SK-N-SH (cell line): Measurements from ENCODE around the gene NKAIN1. TPM values are rescaled to one million over a fixed set of nuclear protein-coding genes. Genes with fewer than 3 reads are reported as not detected.
A peak's percentile ranks its signal among the peaks of the same experiment; 100 is the strongest.

ENCODE experiments used
- CTCF ChIA-PET: fragments of 300-600, 350-600 bp; formaldehyde crosslinking; extraction: SDS; loops from one replicate; lab custom pipeline; 2021; lab: Yijun Ruan, JAX
- POLR2A ChIA-PET: fragments of 350-600 bp; sonication (Branson Sonifier 250); formaldehyde crosslinking; extraction: SDS; loops from one replicate; lab custom pipeline; 2020; ENCODE audit warnings: antibody characterized with exemption, inconsistent platforms; lab: Yijun Ruan, JAX
- DNase-seq: peaks from one replicate; pipeline ENCODE4 v3.0.0; 2012
- H2AFZ ChIP-seq: fragments of 200-600 bp; sonication (generic); 2 replicates; pipeline ENCODE4 v1.8.1; 2016; ENCODE audit warnings: antibody characterized with exemption, mild to moderate bottlenecking, low read depth
- H3F3A ChIP-seq: fragments of 200-600 bp; sonication (generic); replicated peaks from 2 replicates; pipeline ENCODE3; 2016; ENCODE audit warnings: antibody characterized with exemption, mild to moderate bottlenecking; ENCODE audit not compliant: insufficient read depth
- H3K27ac ChIP-seq, 2 experiments: fragments of 200-500 bp in 1 of 2; fragments of 200-600 bp in 1 of 2; sonication (Bioruptor generic) in 1 of 2; sonication (generic), shearing (Covaris generic) in 1 of 2; 2 replicates each; pipeline versions ENCODE4 v1.5.1 to v1.6.1; 2014 to 2016; ENCODE audit warnings: low read depth in 2 of 2, inconsistent platforms in 1 of 2, low read length in 1 of 2, mild to moderate bottlenecking in 1 of 2, mixed read lengths in 1 of 2
- H3K27me3 ChIP-seq: fragments of 200-600 bp; sonication (generic), shearing (Covaris generic); 2 replicates; pipeline ENCODE4 v1.6.1; 2016; ENCODE audit warnings: mixed run types; ENCODE audit not compliant: insufficient read depth
- H3K36me3 ChIP-seq, 2 experiments: fragments of 200-500 bp in 1 of 2; fragments of 200-600 bp in 1 of 2; sonication (Bioruptor generic) in 1 of 2; sonication (generic) in 1 of 2; replicated peaks in 1 of 2; 2 replicates each; pipeline versions ENCODE3 to v1.5.1; 2014 to 2016; ENCODE audit warnings: low read length in 1 of 2, mild to moderate bottlenecking in 1 of 2; ENCODE audit not compliant: insufficient read depth in 2 of 2, control insufficient read depth in 1 of 2
- H3K4me1 ChIP-seq, 2 experiments: fragments of 200-500 bp in 1 of 2; fragments of 200-600 bp in 1 of 2; sonication (Bioruptor generic) in 1 of 2; sonication (generic), shearing (Covaris generic) in 1 of 2; 2 replicates each; pipeline versions ENCODE4 v1.5.1 to v1.6.1; 2014 to 2016; ENCODE audit warnings: low read depth in 1 of 2, low read length in 1 of 2, mixed run types in 1 of 2; ENCODE audit not compliant: insufficient read depth in 2 of 2, control insufficient read depth in 1 of 2
- H3K4me2 ChIP-seq: fragments of 200-600 bp; sonication (generic), shearing (Covaris generic); 2 replicates; pipeline ENCODE4 v1.6.1; 2017; ENCODE audit warnings: mixed run types
- H3K4me3 ChIP-seq, 2 experiments: fragments of 200-500 bp in 1 of 2; fragments of 200-600 bp in 1 of 2; sonication (Bioruptor generic) in 1 of 2; sonication (generic), shearing (Covaris generic) in 1 of 2; 2 replicates each; pipeline versions ENCODE4 v1.5.1 to v1.8.1; 2014 to 2016; ENCODE audit warnings: low read depth in 2 of 2, inconsistent platforms in 1 of 2, low read length in 1 of 2, mild to moderate bottlenecking in 1 of 2, mixed read lengths in 1 of 2, moderate library complexity in 1 of 2
- H3K79me2 ChIP-seq: fragments of 200-600 bp; sonication (generic); 2 replicates; pipeline ENCODE4 v1.8.1; 2017; ENCODE audit warnings: mild to moderate bottlenecking; ENCODE audit not compliant: insufficient read depth
- H3K9ac ChIP-seq: fragments of 200-600 bp; sonication (generic); 2 replicates; pipeline ENCODE4 v1.6.1; 2017; ENCODE audit warnings: mixed run types
- H3K9me2 ChIP-seq: fragments of 200-600 bp; sonication (generic); 2 replicates; pipeline ENCODE4 v1.6.1; 2017; ENCODE audit warnings: mixed run types
- H3K9me3 ChIP-seq: fragments of 200-600 bp; sonication (generic); 2 replicates; pipeline ENCODE4 v1.6.1; 2017; ENCODE audit warnings: mixed run types, mild to moderate bottlenecking, moderate library complexity
- H4K20me1 ChIP-seq: fragments of 200-600 bp; sonication (generic); 2 replicates; pipeline ENCODE4 v1.6.1; 2017; ENCODE audit warnings: mild to moderate bottlenecking, mixed run types; ENCODE audit not compliant: insufficient read depth
- ELF1 ChIP-seq: IDR thresholded peaks from 2 replicates; pipeline ENCODE4 v1.4.0; 2012
- EP300 ChIP-seq, 2 experiments: IDR thresholded peaks; 2 replicates each; pipeline versions ENCODE4 v1.4.0 to v1.6.1; 2012; ENCODE audit warnings: borderline replicate concordance in 1 of 2, low read depth in 1 of 2, low read length in 1 of 2
- FOSL2 ChIP-seq: IDR thresholded peaks from 2 replicates; pipeline ENCODE4 v1.4.0; 2012; ENCODE audit warnings: low read depth, mild to moderate bottlenecking, moderate library complexity, borderline replicate concordance
- FOXJ3 ChIP-seq: sonication (generic); formaldehyde crosslinking; IDR thresholded peaks from 2 replicates; pipeline ENCODE4 v1.5.1; 2020; ENCODE audit warnings: mild to moderate bottlenecking, missing genetic modification reagents
- MAX ChIP-seq: IDR thresholded peaks from 2 replicates; pipeline ENCODE4 v1.4.0; 2012; ENCODE audit warnings: low read depth
- MEF2A ChIP-seq: IDR thresholded peaks from 2 replicates; pipeline ENCODE4 v1.4.0; 2012; ENCODE audit warnings: low read depth, borderline replicate concordance
- MXI1 ChIP-seq: IDR thresholded peaks from 2 replicates; pipeline ENCODE4 v1.6.1; 2012; ENCODE audit warnings: mild to moderate bottlenecking, low read depth, low read length, improper control_type of control experiment
- POLR2AphosphoS5 ChIP-seq: IDR thresholded peaks from 2 replicates; pipeline ENCODE4 v1.6.1; 2012; ENCODE audit warnings: low read depth, low read length
- RAD21 ChIP-seq: IDR thresholded peaks from 2 replicates; pipeline ENCODE4 v1.6.1; 2012; ENCODE audit warnings: mild to moderate bottlenecking, low read length
- REST ChIP-seq: IDR thresholded peaks from 2 replicates; pipeline ENCODE4 v1.6.1; 2012; ENCODE audit warnings: mild to moderate bottlenecking, low read depth, low read length, moderate library complexity
- TEAD4 ChIP-seq: IDR thresholded peaks from 2 replicates; pipeline ENCODE4 v1.4.0; 2012; ENCODE audit warnings: mild to moderate bottlenecking, borderline replicate concordance; ENCODE audit not compliant: insufficient read depth
- USF1 ChIP-seq: IDR thresholded peaks from 2 replicates; pipeline ENCODE4 v1.4.0; 2012; ENCODE audit warnings: low read depth, borderline replicate concordance
- USF2 ChIP-seq: fragments of 150-350 bp; IDR thresholded peaks from 2 replicates; pipeline ENCODE4 v1.6.1; 2017; ENCODE audit warnings: antibody characterized with exemption, low read length, low read depth, borderline replicate concordance
- WGBS: methylation state at CpG from one replicate; pipeline ENCODE4 v1.1.6; 2017; ENCODE audit warnings: low lambda C conversion rate; 5-methylcytosine and 5-hydroxymethylcytosine counted together
- polyA plus RNA-seq, 3 experiments: library from polyadenylated mRNA; depleted of rRNA; stranded (reverse); fragments of >200 nt; gene quantifications; 2 replicates each; pipeline ENCODE4 v1.2.3, GENCODE V29; 2012
- TF ChIP-seq, protein P1 (sequence below): IDR thresholded peaks from 2 replicates; pipeline ENCODE4; 2012
- TF ChIP-seq, protein P2 (sequence below): fragments of 200-600 bp; sonication (generic); IDR thresholded peaks from 2 replicates; pipeline ENCODE4 v1.6.1; 2017; ENCODE audit warnings: antibody characterized with exemption, mild to moderate bottlenecking, moderate library complexity

Gene NKAIN1
- 0.54 and 0.96 TPM in 2 replicates for polyA plus RNA-seq (2012; rRNA removed)
- polyA plus RNA-seq (2012; cell fraction: cytosol; rRNA removed) = 0.58 and 1.3 TPM in 2 replicates
- polyA plus RNA-seq (2012; cell fraction: nucleus; rRNA removed) = 0.22 and 0.32 TPM in 2 replicates

DNA sequence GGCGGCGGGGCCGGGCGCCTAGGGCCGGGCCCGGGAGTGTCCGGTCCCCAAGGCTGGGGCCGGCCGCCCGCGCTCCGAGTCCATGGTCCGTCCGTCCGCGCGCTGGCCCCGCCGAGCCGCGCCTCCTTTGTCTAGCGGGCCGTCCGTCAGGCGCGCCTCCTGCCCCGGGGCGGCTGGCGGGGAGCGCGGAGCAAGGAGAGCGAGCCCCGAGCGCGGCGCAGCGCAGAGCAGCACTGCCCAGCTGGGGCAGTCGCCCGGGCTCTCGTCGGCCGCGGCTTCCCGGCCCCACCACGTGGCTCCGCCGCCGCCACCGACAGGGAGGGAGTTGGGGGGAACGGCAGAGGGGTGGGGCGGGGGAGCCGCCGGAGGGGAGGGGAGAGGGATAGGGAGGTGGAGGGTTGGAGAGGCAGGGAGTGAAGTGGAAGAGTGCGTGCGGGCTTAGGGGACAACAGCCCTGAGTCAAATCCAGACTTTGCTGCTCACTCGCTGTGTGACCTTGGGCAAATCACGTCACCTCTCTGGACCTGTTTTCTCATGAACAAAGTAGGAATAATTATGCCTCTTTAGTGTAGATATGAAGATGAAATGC, at the start of gene NKAIN1:
Gene NKAIN1 (minus strand): TSS at position 235 of the 589 bp plus-strand sequence. CDS start 340 bp downstream, outside the sequence.
- Histone ChIP-seq H3K79me2 (no peaks in the 10 kb centered on the region), H3K9me2 (no peaks in the 10 kb centered on the region), H3K4me1 (peaks cover 0 to 16% of the 10 kb centered on the region in 2 experiments; a peak in 1 of 4 replicates), H3K9ac (no peak within 1 kb of the TSS), H3K4me3 (peak within 1 kb of the TSS; percentile 46 to 48), H3K27me3 (peaks cover 34% of the 10 kb centered on the region), H3K36me3 (no peaks in the 10 kb centered on the region), H2AFZ (0 out of 2 replicates have a peak within 1 kb of the TSS, but pooled peaks have one; percentile 41), H3F3A (no peaks in the 10 kb centered on the region), H3K9me3 (no peaks in the 10 kb centered on the region), H3K27ac (peak within 1 kb of the TSS in 1 of 2 experiments; percentile 44; a peak in 1 of 4 replicates), H3K4me2 (peak within 1 kb of the TSS; percentile 77; the same call in 1 of the 2 replicates), H4K20me1 (no peaks in the 10 kb centered on the region)
- TF ChIP-seq MAX (0 out of 2 replicates have a peak, but pooled peaks have one; percentile 22), ELF1 (no peak), RAD21 (no peak), REST (no peak), USF2 (no peak), MXI1 (peak; percentile 75), USF1 (no peak), FOXJ3 (CRISPR knock-in tag) (no peak), POLR2AphosphoS5 (no peak), EP300 (IDR thresholded peaks at IDR 0.05; ENCODE audit: borderline replicate concordance in 1 of 2, low read depth in 1 of 2, low read length in 1 of 2) (no peak), MEF2A (no peak), FOSL2 (no peak), TEAD4 (no peak)
- TF ChIP-seq, protein P1, sequence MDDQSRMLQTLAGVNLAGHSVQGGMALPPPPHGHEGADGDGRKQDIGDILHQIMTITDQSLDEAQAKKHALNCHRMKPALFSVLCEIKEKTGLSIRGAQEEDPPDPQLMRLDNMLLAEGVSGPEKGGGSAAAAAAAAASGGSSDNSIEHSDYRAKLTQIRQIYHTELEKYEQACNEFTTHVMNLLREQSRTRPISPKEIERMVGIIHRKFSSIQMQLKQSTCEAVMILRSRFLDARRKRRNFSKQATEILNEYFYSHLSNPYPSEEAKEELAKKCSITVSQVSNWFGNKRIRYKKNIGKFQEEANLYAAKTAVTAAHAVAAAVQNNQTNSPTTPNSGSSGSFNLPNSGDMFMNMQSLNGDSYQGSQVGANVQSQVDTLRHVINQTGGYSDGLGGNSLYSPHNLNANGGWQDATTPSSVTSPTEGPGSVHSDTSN = no peak
- TF ChIP-seq, protein P2, sequence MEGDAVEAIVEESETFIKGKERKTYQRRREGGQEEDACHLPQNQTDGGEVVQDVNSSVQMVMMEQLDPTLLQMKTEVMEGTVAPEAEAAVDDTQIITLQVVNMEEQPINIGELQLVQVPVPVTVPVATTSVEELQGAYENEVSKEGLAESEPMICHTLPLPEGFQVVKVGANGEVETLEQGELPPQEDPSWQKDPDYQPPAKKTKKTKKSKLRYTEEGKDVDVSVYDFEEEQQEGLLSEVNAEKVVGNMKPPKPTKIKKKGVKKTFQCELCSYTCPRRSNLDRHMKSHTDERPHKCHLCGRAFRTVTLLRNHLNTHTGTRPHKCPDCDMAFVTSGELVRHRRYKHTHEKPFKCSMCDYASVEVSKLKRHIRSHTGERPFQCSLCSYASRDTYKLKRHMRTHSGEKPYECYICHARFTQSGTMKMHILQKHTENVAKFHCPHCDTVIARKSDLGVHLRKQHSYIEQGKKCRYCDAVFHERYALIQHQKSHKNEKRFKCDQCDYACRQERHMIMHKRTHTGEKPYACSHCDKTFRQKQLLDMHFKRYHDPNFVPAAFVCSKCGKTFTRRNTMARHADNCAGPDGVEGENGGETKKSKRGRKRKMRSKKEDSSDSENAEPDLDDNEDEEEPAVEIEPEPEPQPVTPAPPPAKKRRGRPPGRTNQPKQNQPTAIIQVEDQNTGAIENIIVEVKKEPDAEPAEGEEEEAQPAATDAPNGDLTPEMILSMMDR = no peak
- ChIA-PET POLR2A (interaction anchor here (1.3 kb wide), 1 partner anchor 57 kb away, joined by 3 read pairs; the partner anchor contains the start of genes SNRNP40 and ZCCHC17), CTCF (interaction anchor here (7.1 kb wide), 1 partner anchor 55 kb away, joined by 65 read pairs; no protein-coding TSS in a partner anchor)
- 6% methylated on average over 7 of the region's 57 CpGs for WGBS
- peak; percentile 89 for DNase-seq
